ENCODE measurements around the gene ZNF600.
"Not testable (repeated sequence)": the region's sequence is repeated elsewhere in the genome, so short reads cannot be mapped to it uniquely, and the experiment has no call there.

The ZNF600 gene

DNA sequence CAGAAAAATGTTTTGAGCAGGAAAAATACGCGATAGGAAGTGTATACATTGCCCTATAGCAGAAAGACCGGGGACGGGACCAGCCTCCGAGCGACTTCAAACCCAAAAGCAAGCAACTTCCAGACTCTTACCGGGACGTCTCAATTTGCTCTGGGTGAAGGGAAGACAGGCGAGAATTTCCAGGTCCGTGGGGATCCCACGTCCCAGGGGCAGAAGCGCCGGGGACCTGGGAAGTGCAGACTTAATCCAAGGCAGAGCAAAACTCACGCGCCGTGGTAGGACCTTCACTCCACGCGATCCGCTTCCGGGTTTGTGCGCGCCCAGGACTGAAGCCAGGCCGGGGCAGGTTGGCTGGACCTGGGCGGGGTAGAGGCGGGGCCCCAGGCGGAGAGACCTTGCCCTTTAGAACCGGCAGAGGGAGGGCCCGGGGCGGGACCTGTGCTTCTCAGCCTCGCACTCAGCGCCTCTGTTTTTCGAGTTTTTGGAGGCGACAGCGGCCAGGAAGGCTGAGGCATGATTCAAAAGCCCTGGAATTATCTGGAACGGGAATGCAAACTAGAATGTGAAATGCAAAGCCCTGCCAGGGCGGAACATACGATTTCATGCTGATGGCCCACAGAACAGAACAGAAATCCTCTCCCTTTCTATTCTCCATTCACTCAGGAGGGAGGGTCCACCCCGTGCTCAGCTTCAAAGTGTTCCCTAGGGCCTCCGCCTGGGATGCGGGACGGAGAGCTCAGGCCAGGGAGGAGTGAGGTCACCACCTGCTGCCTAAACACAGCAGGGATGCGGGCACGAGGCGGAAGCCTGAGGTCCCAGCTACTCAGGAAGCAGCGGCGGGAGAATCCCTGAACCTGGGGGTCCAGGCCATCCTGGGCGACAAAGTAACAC, at the start of gene ZNF600:
ZNF600 (minus strand) TSS at position 328 of the 891 bp plus-strand sequence. CDS start 7,903 bp downstream, outside the sequence.
- DNase-seq, result peak; percentile 89

DNA sequence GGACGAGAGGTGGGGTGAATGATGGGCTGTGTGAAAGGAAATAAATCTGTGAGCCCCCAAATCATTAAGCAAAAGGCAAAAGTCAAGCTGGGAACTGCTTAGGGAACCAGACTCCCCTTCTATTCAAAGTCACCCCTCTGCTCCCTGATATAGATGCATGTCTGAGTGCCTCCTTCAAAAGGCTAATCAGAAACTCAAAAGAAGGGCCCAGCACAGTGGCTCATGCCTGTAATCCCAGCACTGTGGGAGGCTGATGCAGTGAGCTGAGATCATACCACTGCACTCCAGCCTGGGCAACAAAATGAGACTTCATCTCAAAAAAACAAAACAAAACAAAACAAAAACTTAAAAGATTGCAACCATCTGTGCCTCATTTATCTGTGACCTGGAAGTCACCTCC, 47.7 kb upstream of the ZNF600 start:
- not testable (repeated sequence) for DNase-seq

GRCh38 chr19:52833541-52833940, 47.0 kb upstream of the ZNF600 start:
- DNase-seq, result not testable (repeated sequence)

GRCh38 chr19:52829866-52830265, 43.3 kb upstream of the ZNF600 start:
- not testable (repeated sequence) for DNase-seq

DNA sequence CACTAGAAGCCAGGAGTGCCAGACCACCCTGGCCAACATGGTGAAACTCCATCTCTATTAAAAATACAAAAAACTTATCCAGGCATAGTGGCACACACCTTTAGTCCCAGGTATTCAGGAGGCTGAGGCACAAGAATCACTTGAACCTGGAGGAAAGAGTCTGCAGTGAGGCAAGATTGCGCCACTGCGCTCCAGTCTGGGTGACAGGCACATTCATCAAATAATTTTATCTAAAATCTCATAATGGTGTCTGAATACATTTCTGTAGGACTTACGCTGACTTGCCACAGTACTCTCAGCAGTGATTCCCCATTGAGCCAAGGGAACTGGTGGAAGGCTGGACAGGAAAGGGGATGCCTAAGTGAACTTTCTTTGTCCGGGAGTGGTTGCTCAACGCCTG, 39.2 kb upstream of the ZNF600 start:
- no peak for DNase-seq

DNA sequence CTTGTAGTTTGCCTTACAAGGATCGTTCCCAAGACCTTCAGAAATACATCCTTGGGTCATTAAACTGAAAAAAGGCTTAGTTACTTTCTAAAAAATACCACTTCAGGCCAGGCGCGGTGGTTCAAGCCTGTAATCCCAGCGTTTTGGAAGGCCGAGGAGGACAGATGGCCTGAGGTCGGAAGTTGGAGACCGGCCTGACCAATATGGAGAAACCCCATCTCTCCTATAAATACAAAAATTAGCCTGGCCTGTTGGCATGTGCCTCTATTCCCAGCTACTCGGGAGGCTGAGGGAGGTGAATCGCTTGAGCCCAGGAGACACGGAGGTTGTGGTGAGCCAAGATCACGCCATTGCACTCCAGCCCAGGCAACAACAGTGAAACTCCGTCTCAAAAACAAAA, 37.1 kb upstream of the ZNF600 start:
- no peak for DNase-seq

- peak; percentile 69 for DNase-seq
Observed at GRCh38 chr19:52821204-52821960, 34.8 kb upstream of the ZNF600 start, which contains the start of gene ZNF28. Gene ZNF28, minus strand, starts transcription at chr19:52821633. Its CDS starts 3,675 bp downstream, at chr19:52817958.

GRCh38 chr19:52820472-52821203, 34.0 kb upstream of the ZNF600 start:
- peak; percentile 15 for DNase-seq

DNA sequence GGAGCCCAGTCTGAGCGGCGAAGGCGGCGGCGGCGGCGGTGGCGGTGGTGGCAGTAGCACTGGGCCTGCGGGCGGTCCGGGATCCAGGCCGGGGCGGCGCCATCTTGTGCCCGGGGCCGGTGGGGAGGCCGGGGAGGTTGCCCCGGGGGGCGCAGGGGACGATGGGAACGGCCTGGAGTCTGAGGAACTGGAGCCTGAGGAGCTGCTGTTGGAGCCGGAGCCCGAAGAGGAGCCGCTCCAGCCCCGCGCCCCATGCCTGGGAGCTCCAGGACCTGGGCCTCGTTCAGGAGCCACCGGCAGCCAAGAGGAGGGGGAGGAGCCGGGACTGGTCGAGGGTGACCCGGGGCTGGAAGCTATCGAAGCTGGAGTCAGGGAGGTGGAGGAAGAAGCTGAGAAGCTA, 23.2 kb upstream of the ZNF600 start:
- DNase-seq, result no peak

DNA sequence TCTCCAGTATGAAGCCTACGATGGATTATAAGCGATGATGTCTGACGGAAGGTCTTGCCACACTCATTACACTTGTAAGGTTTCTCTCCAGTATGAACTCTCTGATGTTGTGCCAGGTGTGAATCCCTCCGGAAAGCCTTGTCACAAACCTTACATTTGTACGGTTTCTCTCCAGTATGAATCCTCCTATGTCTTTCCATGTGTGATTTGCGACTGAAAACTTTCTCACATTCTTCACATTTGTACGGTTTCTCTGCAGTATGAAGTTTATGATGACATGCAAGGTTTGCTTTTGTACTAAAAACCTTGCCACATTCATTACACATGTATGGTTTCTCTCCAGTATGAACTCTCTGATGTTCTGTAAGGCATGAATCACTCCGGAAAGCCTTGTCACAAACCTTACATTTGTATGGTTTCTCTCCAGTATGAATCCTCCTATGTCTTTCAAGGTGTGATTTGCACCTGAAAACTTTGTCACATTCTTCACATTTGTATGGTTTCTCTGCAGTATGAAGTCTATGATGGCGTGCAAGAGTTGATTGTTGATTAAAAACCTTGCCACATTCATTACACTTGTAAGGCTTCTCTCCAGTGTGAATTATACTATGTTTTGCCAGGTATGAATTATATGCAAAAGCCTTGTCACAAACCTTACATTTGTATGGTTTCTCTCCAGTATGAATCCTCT, 13.5 kb upstream of the ZNF600 start:
- DNase-seq, result not testable (repeated sequence)

GRCh38 chr19:52789440-52789839, 2.8 kb upstream of the ZNF600 start:
- no peak for DNase-seq

- no peak for DNase-seq
Observed at GRCh38 chr19:52786078-52786463, 520 bp downstream of the ZNF600 start.

GRCh38 chr19:52785506-52785905, 1.1 kb downstream of the ZNF600 start:
- DNase-seq, result no peak

- DNase-seq, result not testable (repeated sequence)
Observed at GRCh38 chr19:52782864-52783263, 3.7 kb downstream of the ZNF600 start.

DNA sequence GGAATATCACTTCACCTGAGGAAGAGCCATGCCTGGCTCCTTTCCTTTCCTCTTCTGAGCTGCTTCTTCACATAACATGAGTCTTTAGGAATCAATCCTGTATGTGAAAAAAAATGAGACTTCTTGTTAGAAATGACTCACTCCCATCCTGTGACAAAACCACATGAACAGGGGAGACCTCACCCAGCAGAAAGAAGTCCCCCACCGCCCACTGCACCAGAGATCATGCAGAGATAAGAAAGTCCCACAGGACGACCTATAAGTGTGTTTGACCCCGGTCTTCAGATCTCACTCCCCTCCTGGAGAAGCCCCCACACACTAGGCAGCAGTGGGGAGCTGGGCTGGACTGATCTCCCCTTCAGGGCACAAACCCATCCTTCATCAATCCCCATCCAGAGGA, 7.8 kb downstream of the ZNF600 start:
- peak; percentile 26 for DNase-seq

- DNase-seq, result not testable (repeated sequence)
Observed at GRCh38 chr19:52756447-52756846, 30.1 kb downstream of the ZNF600 start.

DNA sequence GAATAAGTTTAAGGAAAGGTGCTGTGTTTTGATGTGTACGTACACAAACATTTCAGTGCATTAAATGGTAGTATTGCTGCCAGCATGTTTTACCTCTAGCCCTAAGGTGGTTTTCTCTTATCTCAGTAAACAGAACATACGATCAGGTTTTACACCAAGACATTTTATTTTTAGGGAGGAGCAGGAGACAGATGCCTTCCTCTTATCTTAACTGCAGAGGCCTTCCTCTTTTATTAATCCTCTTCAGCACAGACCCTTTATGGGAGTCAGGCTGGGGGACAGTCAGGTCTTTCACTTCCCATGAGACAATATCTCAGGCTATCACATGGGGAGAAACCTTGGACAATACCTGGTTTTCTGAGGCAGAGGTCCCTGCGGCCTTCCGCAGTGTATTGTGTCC, 36.8 kb downstream of the ZNF600 start:
- no peak for DNase-seq

DNA sequence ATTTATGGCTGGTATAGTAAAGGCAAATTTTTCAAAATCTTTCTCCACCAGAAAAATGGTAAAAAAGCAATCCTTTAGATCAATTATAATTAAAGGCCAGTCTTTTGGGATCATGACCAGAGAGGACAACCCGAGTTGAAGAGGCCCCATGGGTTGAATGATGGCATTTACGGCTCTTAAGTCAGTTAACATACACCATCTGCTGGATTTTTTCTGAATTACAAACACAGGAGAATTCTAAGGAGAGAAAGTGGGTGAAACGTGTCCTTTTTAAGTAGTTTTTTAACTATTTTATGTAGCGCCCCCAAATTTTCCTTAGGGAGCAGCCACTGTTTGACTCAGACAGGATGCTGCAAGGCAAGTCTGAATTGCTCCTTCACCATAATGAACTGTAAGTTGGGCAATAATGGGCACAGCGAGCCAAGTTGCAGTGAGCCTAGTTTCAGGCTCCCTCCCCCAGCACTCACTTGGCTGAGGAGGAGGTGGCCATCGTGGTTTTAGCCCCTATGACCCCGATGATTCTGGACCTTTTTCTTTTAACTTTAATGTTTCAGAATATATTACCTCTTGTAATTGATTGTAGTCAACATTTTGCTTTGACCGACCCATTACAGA, 38.1 kb downstream of the ZNF600 start:
- peak; percentile 35 for DNase-seq

- DNase-seq, result peak; percentile 23
Observed at GRCh38 chr19:52745919-52746318, 40.7 kb downstream of the ZNF600 start.

DNA sequence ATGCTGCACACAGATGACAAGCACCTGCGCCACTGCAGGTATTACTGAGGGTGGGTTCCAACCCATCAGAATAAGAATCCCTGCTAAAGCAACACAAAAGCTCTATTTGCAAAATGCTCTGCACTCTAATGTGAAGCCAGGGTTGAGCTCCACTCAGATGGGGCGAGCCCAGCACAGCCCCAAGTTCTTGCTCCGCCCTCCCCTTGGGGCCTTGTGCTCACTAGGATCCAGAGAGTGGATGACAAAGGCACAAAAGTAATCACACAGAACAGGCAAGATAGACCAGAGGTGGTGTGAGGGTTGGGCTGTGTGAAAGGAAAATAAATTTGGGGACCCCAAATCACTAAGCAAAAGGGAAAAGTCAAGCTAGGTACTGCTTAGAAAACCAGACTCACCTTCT, 43.5 kb downstream of the ZNF600 start:
- no peak for DNase-seq

DNA sequence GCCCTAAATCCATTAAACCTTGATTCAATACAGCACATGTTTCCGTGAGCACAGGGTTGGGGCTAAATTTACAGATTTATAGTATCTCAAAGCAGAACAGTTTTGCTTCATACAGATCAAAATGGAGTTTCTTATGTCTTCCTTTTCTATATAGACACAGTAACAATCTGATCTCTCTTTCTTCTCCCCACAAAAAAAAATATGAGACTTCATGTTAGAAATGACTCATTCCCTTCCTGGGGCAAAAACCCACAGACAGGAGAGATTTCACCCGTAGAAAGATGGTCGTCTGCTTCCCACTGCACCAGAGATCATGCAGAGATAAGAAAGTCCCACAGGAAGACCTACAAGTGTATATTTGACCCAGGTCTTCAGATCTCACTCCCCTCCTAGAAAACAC, 44.1 kb downstream of the ZNF600 start:
- DNase-seq, result no peak

DNA sequence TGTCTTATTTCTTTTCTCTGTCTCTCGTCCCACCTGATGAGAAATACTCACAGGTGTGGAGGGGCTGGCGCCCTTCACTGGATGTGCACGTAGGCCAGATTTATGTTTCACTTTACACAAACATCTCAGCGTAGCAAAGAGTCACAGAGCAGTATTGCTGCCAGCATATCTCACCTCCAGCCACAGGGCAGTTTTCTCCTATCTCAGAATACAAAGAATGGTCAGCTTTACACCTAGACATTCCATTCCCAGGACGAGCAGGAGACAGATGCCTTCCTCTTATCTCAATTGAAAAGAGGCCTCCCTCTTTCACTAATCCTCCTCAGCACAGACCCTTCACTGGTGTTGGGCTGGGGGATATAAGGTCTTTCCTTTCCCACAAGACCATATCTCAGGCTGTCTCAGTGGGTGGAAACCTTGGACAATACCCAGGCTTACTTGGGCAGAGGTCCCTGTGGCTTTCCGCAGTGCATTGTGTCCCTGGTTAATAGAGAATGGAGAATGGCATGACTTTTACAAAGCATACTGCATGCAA, 44.6 kb downstream of the ZNF600 start:
- DNase-seq, result no peak

Data from CD4-positive, alpha-beta T cell treated with Interleukin-17A for 4 hours (primary cell).